Breast epithelium (tissue), 3 donors: ENCODE data around the gene RASAL1.

Experiments used
- CTCF ChIP-seq, 3 donors: fragments of 450-650 bp; IDR thresholded peaks; one replicate each; pipeline ENCODE4 v1.5.1; 2016 to 2017; ENCODE audit warnings: antibody characterized with exemption in 3 of 3, mild to moderate bottlenecking in 3 of 3, moderate library complexity in 3 of 3
- POLR2A ChIP-seq: fragments of 450-650 bp; IDR thresholded peaks from one replicate; pipeline ENCODE4 v1.6.1; 2016; ENCODE audit warnings: antibody characterized with exemption, mild to moderate bottlenecking, moderate library complexity
- POLR2AphosphoS5 ChIP-seq, 3 donors: sonication (generic); formaldehyde crosslinking; IDR thresholded peaks; one replicate each; pipeline ENCODE4 v1.6.1; 2017; ENCODE audit warnings: antibody characterized with exemption in 3 of 3

DNA sequence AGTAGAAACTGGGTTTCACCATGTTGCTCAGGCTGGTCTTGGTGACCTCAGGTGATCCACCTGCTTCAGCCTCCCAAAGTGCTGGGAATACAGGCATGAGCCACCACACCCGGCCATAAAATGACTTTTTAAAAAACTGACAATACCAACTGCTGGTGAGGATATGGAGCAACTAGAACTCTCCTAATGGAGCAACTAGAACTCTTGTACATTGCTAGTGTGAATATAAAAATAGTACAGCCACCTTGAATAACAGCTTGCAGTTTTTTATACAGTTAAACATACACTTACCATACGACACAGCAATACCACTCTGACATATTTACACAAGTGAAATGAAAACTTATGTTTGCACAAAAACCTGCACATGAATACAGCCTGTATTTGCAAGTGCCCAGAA, 11.4 kb upstream of the RASAL1 start:
- no peak for TF ChIP-seq CTCF (IDR thresholded peaks at IDR 0.05)
- no peak for TF ChIP-seq POLR2A
- no peak for TF ChIP-seq POLR2AphosphoS5 (IDR thresholded peaks at IDR 0.05)
